ENCODE results near the gene ZBTB3. TPM values are rescaled to one million over a fixed set of nuclear protein-coding genes. Genes with fewer than 3 reads are reported as not detected.

ZBTB3 gene
- total RNA-seq, 4 donors from 2014 or later, result 4.7 to 7.7 (median 6.9) TPM

DNA sequence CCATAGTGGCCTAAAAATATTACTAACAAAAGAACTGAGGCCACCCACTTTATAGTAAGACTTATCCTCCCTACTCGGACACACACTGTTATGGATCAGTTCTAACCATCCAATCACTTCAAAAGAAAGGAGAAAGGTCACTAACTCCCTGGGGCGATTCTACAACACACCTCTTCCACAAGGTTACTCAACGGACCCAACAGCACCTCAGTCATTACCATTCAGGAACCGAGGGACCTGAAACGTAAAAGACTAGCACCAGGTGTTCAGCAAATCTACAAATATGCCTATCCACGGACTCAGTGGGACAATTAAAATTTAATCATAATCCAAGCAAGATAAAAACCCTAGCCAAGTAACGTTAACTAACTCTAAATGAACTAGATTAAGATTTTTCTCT is 28.3 kb downstream of the ZBTB3 start:
- Histone ChIP-seq H3K27ac (peak overlapping the region; percentile 92 to 99 (median 94)), H3K27me3 (no peaks in the 10 kb centered on the region), H3K4me1 (peaks cover 21 to 61% (median 29%) of the 10 kb centered on the region in 3 donors), H3K9me3 (no peaks in the 10 kb centered on the region), H3K36me3 (peaks cover 27 to 43% (median 28%) of the 10 kb centered on the region in 3 donors), H3K4me3 (peak overlapping the region; percentile 72 to 93 (median 77))
- TF ChIP-seq POLR2A (IDR thresholded peaks at IDR 0.05), result no peak
- TF ChIP-seq, protein P1, sequence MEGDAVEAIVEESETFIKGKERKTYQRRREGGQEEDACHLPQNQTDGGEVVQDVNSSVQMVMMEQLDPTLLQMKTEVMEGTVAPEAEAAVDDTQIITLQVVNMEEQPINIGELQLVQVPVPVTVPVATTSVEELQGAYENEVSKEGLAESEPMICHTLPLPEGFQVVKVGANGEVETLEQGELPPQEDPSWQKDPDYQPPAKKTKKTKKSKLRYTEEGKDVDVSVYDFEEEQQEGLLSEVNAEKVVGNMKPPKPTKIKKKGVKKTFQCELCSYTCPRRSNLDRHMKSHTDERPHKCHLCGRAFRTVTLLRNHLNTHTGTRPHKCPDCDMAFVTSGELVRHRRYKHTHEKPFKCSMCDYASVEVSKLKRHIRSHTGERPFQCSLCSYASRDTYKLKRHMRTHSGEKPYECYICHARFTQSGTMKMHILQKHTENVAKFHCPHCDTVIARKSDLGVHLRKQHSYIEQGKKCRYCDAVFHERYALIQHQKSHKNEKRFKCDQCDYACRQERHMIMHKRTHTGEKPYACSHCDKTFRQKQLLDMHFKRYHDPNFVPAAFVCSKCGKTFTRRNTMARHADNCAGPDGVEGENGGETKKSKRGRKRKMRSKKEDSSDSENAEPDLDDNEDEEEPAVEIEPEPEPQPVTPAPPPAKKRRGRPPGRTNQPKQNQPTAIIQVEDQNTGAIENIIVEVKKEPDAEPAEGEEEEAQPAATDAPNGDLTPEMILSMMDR (IDR thresholded peaks at IDR 0.05), result no peak
- no peak for DNase-seq
- intact Hi-C loops (cut with DNase I), result loop anchor here (5.0 to 10.0 kb wide), 2 partner anchors 37 to 139 kb away; partner anchors contain the start of gene POLR2G
- whole genome bisulfite sequencing, 2 donors, result 0 to 1% methylated on average over 7 of the region's 7 CpGs

DNA sequence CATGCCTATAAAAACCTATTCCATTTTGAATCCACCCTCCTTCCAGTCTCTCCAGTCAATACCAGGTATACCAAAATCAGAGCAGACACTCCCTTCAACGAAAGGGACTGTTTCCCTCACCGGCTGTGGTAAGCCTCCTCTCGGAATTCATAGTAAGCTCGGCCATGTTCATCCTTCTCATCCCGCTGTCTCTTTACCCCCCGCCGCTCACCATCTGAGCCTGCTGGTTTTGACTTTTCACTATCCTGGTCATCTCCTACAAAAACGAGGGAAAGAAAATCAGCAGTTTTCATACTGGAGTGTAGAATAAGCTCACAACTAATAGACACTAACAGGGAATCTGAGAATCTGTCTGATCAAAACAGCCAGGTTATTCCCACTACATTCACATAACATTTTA is 29.8 kb downstream of the ZBTB3 start:
- Histone ChIP-seq H3K27me3 (no peaks in the 10 kb centered on the region), H3K27ac (peak overlapping the region in 1 of 4 donors; percentile 99), H3K9me3 (no peaks in the 10 kb centered on the region), H3K4me1 (peaks cover 9 to 50% (median 15%) of the 10 kb centered on the region in 3 donors), H3K36me3 (peaks cover 34 to 52% (median 39%) of the 10 kb centered on the region in 3 donors), H3K4me3 (peak overlapping the region in 3 of 4 donors; percentile 72 to 93 (median 78))
- TF ChIP-seq, protein P1 (IDR thresholded peaks at IDR 0.05), result no peak
- no peak for TF ChIP-seq POLR2A (IDR thresholded peaks at IDR 0.05)
- DNase-seq, result no peak
- WGBS, 2 donors, result 32 to 45% methylated on average over 8 of the region's 8 CpGs
- intact Hi-C loops (cut with DNase I), result loop anchor here (10.0 kb wide), 1 partner anchor 141 kb away; no protein-coding TSS in a partner anchor

DNA sequence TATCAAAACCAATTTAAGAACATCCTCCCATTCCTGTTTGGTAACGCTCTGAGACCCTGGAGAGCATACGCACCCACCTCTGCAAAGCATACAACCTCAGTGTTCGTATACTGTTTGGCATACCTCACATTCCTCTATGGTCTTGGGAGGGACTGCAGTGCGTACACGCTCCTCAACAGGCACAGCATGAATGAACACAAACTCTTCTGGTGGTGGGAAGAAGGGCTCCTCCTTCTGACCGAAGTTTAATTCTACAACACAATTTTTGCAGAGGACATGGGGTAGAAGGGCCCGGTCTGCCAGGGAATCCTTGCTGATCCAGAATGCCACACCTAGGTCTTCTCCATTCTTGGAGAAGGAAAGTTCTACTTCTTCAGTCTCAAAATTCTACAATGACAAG is 32.0 kb downstream of the ZBTB3 start:
- H3K4me1 ChIP-seq, result peaks cover 9 to 64% (median 15%) of the 10 kb centered on the region in 3 donors
- peaks cover 49 to 73% (median 50%) of the 10 kb centered on the region in 3 donors for H3K36me3 ChIP-seq
- no peaks in the 10 kb centered on the region for H3K27me3 ChIP-seq
- no peak overlapping the region for H3K4me3 ChIP-seq
- TF ChIP-seq, protein P1 (IDR thresholded peaks at IDR 0.05), result no peak
- TF ChIP-seq POLR2A (IDR thresholded peaks at IDR 0.05), result no peak
- H3K9me3 ChIP-seq, result no peaks in the 10 kb centered on the region
- no peak for DNase-seq
- intact Hi-C loops (cut with DNase I), result loop anchor here (10.0 kb wide), 1 partner anchor 143 kb away; no protein-coding TSS in a partner anchor
- H3K27ac ChIP-seq, result no peak overlapping the region
- 63 to 72% methylated on average over 7 of the region's 7 CpGs for WGBS, 2 donors

DNA sequence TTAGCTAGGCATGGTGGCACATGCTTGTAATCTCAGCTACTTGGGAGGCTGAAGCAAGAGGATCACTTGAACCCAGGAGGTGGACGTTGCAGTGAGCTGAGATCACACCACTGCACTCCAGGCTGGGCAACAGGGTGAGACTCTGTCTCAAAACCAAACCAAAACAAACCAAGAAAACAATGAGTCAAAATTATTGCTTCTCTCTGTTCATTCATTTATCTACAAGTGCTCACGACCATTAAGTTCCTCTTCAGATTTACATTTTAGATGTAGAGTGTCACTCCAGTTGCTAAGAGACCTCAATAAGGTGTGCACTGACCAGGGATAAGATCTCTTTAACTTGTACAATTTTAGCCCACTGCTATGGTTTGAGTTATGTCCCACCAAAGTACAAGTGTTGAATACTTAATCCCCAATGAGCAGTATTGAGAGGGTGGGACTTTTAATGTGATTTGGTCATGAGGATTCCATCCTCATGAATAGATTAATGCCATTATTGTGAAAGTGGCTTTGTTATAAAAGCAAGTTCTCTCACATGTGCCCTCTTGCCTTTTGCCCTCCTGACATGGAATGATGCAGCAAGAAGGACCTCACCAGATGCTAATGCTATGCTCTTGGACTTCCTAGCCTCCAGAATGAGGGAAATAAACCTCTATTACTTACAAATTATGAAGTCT is 34.5 kb downstream of the ZBTB3 start:
- no peaks in the 10 kb centered on the region for H3K9me3 ChIP-seq
- H3K36me3 ChIP-seq, result peaks cover 58 to 99% (median 72%) of the 10 kb centered on the region in 3 donors
- peaks cover 4 to 57% (median 6%) of the 10 kb centered on the region in 3 donors for H3K4me1 ChIP-seq
- intact Hi-C loops (cut with DNase I), result no loop called here
- WGBS, 2 donors, result 65 to 90% methylated on average over 2 of the region's 2 CpGs
- DNase-seq, result no peak
- TF ChIP-seq, protein P1 (IDR thresholded peaks at IDR 0.05), result no peak
- no peak for TF ChIP-seq POLR2A (IDR thresholded peaks at IDR 0.05)
- no peak overlapping the region for H3K27ac ChIP-seq
- H3K4me3 ChIP-seq, result no peak overlapping the region
- H3K27me3 ChIP-seq, result no peaks in the 10 kb centered on the region

DNA sequence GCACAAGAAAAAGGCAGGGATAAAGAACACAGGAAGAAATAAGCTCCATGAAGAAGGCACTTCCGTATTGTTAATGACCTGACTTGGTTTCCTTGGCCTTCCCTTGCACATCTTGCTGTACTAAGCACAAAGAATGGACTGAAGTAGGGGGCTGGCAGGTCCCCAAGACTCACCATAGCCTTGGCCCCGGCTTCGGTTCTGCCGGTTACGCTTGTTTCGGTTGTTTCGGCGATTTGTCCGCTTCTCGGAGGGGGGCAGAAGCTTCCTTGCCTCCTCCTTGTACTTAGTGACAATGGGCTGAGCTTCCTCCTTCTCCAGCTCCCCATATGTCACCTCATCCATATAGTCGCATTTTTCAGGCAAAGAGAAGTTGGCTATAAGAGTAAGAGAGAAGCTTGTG is 37.1 kb downstream of the ZBTB3 start:
- H3K36me3 ChIP-seq, result peaks cover 41 to 100% (median 60%) of the 10 kb centered on the region in 3 donors

More for the DNA sequence above, 37.1 kb downstream of the ZBTB3 start:
- Histone ChIP-seq H3K27me3 (no peaks in the 10 kb centered on the region), H3K9me3 (no peaks in the 10 kb centered on the region), H3K4me3 (no peak overlapping the region), H3K27ac (peak overlapping the region in 3 of 4 donors; percentile 9 to 25 (median 22)), H3K4me1 (peaks cover 0 to 44% (median 0%) of the 10 kb centered on the region in 3 donors)
- WGBS, 2 donors, result 59 to 62% methylated on average over 10 to 11 of the region's 11 CpGs
- no peak for DNase-seq
- TF ChIP-seq POLR2A (IDR thresholded peaks at IDR 0.05), result no peak
- intact Hi-C loops (cut with DNase I), result no loop called here
